ENCODE measurements around the gene SDF2L1. TPM values are rescaled to one million over a fixed set of nuclear protein-coding genes. Genes with fewer than 3 reads are reported as not detected.
"Not testable (repeated sequence)": the region's sequence is repeated elsewhere in the genome, so short reads cannot be mapped to it uniquely, and the experiment has no call there.

Gene SDF2L1
- total and polyA plus RNA-seq, 7 donors, result 6.9 to 53.5 (median 13.0) TPM

DNA sequence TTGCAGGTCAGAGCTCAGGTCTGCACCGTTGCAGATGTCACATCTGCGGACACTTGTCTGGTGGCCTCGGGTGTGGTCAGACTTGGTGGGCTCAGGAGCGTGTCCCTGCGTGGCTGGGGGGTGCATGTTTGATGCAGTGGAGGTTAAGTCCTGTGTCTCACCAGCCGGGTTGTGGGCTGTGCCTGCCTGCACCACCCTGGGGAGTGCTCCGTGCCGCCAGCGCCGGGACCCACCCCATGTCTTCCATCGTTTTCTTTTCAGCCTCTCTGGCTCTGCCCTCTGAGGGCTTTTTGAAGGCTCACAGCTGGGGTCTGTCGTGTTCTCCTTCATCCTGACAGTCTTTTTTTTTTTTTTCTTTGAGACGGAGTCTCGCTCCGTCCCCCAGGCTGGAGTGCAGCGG is 49.7 kb downstream of the SDF2L1 start:
- intact Hi-C loops (cut with DNase I), result no loop called here
- peaks cover 0 to 86% of the 10 kb centered on the region in 2 donors for H3K36me3 ChIP-seq (ENCODE audit: insufficient read depth in 1 of 2, low read depth in 1 of 2)
- H3K9me3 ChIP-seq, result no peaks in the 10 kb centered on the region
- 84 to 91% (median 89%) methylated on average over 14 to 16 of the region's 16 CpGs for WGBS, 3 donors
- no peaks in the 10 kb centered on the region for H3K4me1 ChIP-seq
- TF ChIP-seq CTCF (IDR thresholded peaks at IDR 0.05), result no peak
- H3K27me3 ChIP-seq (ENCODE audit: insufficient read depth in 3 of 3, low read length in 2 of 3), result no peaks in the 10 kb centered on the region
- no peak for DNase-seq
- no peak overlapping the region for H3K4me3 ChIP-seq
- H3K27ac ChIP-seq, result no peak overlapping the region
- ATAC-seq, result no peak

DNA sequence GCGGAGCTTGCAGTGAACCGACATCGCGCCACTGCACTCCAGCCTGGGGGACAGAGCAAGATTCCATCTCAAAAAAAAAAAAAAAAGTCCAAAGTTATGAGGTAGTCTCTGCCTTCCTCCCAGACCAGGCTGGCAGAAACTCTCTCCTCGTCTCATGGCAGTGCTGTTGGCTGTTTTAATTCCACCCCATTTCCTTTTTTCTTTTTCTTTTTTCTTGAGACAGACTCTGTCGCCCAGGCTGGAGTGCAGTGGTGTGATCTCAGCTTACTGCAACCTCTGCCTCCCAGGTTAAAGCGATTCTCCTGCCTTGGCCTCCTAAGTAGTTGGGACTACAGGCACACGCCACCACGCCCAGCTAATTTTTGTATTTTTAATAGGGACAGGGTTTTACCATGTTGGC is 50.8 kb downstream of the SDF2L1 start:
- WGBS, 3 donors, result 91 to 97% (median 93%) methylated on average over 9 of the region's 9 CpGs
- H3K36me3 ChIP-seq (ENCODE audit: insufficient read depth in 1 of 2, low read depth in 1 of 2), result peaks cover 0 to 86% of the 10 kb centered on the region in 2 donors
- H3K27ac ChIP-seq; H3K9me3 ChIP-seq; intact Hi-C loops (cut with DNase I); DNase-seq; ATAC-seq; H3K4me1 ChIP-seq; H3K27me3 ChIP-seq (ENCODE audit: insufficient read depth in 3 of 3, low read length in 2 of 3); H3K4me3 ChIP-seq: not testable (repeated sequence)

DNA sequence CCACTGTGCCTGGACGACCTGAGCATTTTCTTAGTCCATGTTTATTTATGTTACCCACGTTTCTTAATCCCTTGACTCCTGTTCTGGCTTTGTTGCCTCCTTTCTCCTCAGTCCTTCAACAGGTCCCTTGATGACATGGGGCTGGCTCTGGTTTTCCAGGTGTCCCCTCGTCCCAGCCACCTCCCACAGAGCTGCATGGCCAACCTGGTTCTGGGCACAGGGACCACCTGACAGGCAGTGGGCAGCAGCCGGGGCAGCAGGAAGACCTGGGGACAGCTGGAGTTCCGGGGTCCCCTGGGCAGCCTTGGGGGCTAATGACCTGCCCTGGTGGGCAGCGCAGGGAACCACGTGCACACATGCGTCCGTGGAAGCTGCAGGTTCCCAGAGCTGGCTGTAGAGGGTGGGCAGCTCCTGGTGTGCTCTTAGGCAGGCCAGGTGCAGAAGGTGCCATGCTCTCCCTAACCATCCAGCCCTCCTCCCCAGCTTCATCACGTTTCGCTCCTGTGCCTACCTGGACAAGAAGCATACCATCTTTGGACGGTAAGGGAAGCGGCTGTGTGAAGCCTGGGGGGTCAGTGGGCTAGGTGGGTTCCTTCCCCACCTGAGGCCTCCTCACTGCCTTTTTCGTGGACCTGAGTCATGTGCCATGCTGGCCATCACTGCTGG is 51.4 kb downstream of the SDF2L1 start:
- no peak overlapping the region for H3K4me3 ChIP-seq
- H3K4me1 ChIP-seq, result peaks cover 11% of the 10 kb centered on the region
- intact Hi-C loops (cut with DNase I), result no loop called here
- no peaks in the 10 kb centered on the region for H3K27me3 ChIP-seq (ENCODE audit: insufficient read depth in 3 of 3, low read length in 2 of 3)
- no peaks in the 10 kb centered on the region for H3K9me3 ChIP-seq
- peaks cover 0 to 86% of the 10 kb centered on the region in 2 donors for H3K36me3 ChIP-seq (ENCODE audit: insufficient read depth in 1 of 2, low read depth in 1 of 2)
- WGBS, 3 donors, result 89 to 92% (median 91%) methylated on average over 14 of the region's 14 CpGs
- ATAC-seq (no peak), DNase-seq (no peak)
- H3K27ac ChIP-seq, result no peak overlapping the region
- no peak for TF ChIP-seq CTCF (IDR thresholded peaks at IDR 0.05)

Other genes starting within 250 kb of the SDF2L1 start
- 1 to 10 TPM; 1.8 to 3.2 (median 2.3) TPM for gene HIC2, start 224.9 kb upstream of the SDF2L1 start, total RNA-seq
- 1 to 10 TPM in 2 of 3 donors, under 1 TPM in 1; 0.94 to 2.2 (median 1.2) TPM for gene HIC2, start 224.9 kb upstream of the SDF2L1 start, polyA plus RNA-seq
- under 1 TPM in 1 of 4 donors, not detected in 3; 0.34 TPM for gene TMEM191C, start 174.9 kb upstream of the SDF2L1 start, total RNA-seq
- under 1 TPM; 0.01 to 0.07 (median 0.06) TPM for gene TMEM191C, start 174.9 kb upstream of the SDF2L1 start, polyA plus RNA-seq
- gene RIMBP3C, start 90.8 kb upstream of the SDF2L1 start, total RNA-seq, result not detected
- under 1 TPM; 0.01 to 0.04 (median 0.04) TPM for gene RIMBP3C, start 90.8 kb upstream of the SDF2L1 start, polyA plus RNA-seq
- gene UBE2L3, start 74.6 kb upstream of the SDF2L1 start, total RNA-seq, result 10 to 100 TPM; 44.9 to 57.3 (median 53.1) TPM
- gene UBE2L3, start 74.6 kb upstream of the SDF2L1 start, polyA plus RNA-seq, result 100 to 1,000 TPM in 1 of 3 donors, 10 to 100 TPM in 2; 51.4 to 144 (median 89.9) TPM
- gene YDJC, start 12.3 kb upstream of the SDF2L1 start, total RNA-seq, result 1 to 10 TPM; 2.4 to 5.4 (median 3.3) TPM
- gene YDJC, start 12.3 kb upstream of the SDF2L1 start, polyA plus RNA-seq, result 1 to 10 TPM; 3.6 to 5.8 (median 4.0) TPM
- under 1 TPM; 0.13 to 0.24 (median 0.20) TPM for gene CCDC116, start 9.5 kb upstream of the SDF2L1 start, total RNA-seq
- under 1 TPM; 0.07 to 0.32 (median 0.14) TPM for gene CCDC116, start 9.5 kb upstream of the SDF2L1 start, polyA plus RNA-seq
- gene PPIL2, start 23.7 kb downstream of the SDF2L1 start, total RNA-seq, result 10 to 100 TPM; 19.3 to 31.6 (median 21.6) TPM
- gene PPIL2, start 23.7 kb downstream of the SDF2L1 start, polyA plus RNA-seq, result 10 to 100 TPM; 15.6 to 24.7 (median 17.4) TPM
- gene YPEL1, start 93.5 kb downstream of the SDF2L1 start, total RNA-seq, result 10 to 100 TPM in 2 of 4 donors, 1 to 10 TPM in 2; 2.9 to 21.9 (median 10.3) TPM
- gene YPEL1, start 93.5 kb downstream of the SDF2L1 start, polyA plus RNA-seq, result 1 to 10 TPM in 2 of 3 donors, under 1 TPM in 1; 0.72 to 4.6 (median 3.8) TPM
- gene MAPK1, start 225.3 kb downstream of the SDF2L1 start, total RNA-seq, result 100 to 1,000 TPM in 1 of 4 donors, 10 to 100 TPM in 3; 78.3 to 101 (median 96.9) TPM
- gene MAPK1, start 225.3 kb downstream of the SDF2L1 start, polyA plus RNA-seq, result 10 to 100 TPM; 11.0 to 64.1 (median 14.8) TPM